NCI-H446 (cell line): ENCODE measurements around the gene SMIM32.

Experiments
- DNase-seq, 2 experiments: peaks; one replicate each; lab custom pipeline; 2025; lab: John Stamatoyannopoulos, UW

The SMIM32 gene

GRCh38 chr5:136186796-136187195, 6.2 kb downstream of the SMIM32 start:
- DNase-seq: no peak

GRCh38 chr5:136185974-136186665, 6.8 kb downstream of the SMIM32 start:
- no peak for DNase-seq

- DNase-seq: no peak
Observed at GRCh38 chr5:136182618-136183017, 10.3 kb downstream of the SMIM32 start.

- peak in 1 of 2 experiments; percentile 41 for DNase-seq
Observed at GRCh38 chr5:136174021-136174659, 18.8 kb downstream of the SMIM32 start.

GRCh38 chr5:136169218-136169617, 23.7 kb downstream of the SMIM32 start:
- no peak for DNase-seq

GRCh38 chr5:136166909-136167308, 26.1 kb downstream of the SMIM32 start:
- no peak for DNase-seq

GRCh38 chr5:136164226-136164625, 28.7 kb downstream of the SMIM32 start:
- no peak for DNase-seq

- no peak for DNase-seq
Observed at GRCh38 chr5:136162008-136162407, 31.0 kb downstream of the SMIM32 start.

GRCh38 chr5:136159457-136159856, 33.5 kb downstream of the SMIM32 start:
- no peak for DNase-seq

- DNase-seq: no peak
Observed at GRCh38 chr5:136157514-136157913, 35.4 kb downstream of the SMIM32 start.

- no peak for DNase-seq
Observed at GRCh38 chr5:136155761-136156160, 37.2 kb downstream of the SMIM32 start.

- no peak for DNase-seq
Observed at GRCh38 chr5:136155078-136155477, 37.9 kb downstream of the SMIM32 start.

- no peak for DNase-seq
Observed at GRCh38 chr5:136153581-136154236, 39.3 kb downstream of the SMIM32 start.

- DNase-seq: no peak
Observed at GRCh38 chr5:136149891-136150290, 43.1 kb downstream of the SMIM32 start.

GRCh38 chr5:136147632-136148031, 45.3 kb downstream of the SMIM32 start:
- no peak for DNase-seq

- DNase-seq: no peak
Observed at GRCh38 chr5:136146201-136146600, 46.8 kb downstream of the SMIM32 start.

- DNase-seq: no peak
Observed at GRCh38 chr5:136145030-136145429, 47.9 kb downstream of the SMIM32 start.

GRCh38 chr5:136143763-136144162, 49.2 kb downstream of the SMIM32 start:
- DNase-seq: no peak

- no peak for DNase-seq
Observed at GRCh38 chr5:136143312-136143711, 49.6 kb downstream of the SMIM32 start.

- DNase-seq: no peak
Observed at GRCh38 chr5:136141561-136141960, 51.4 kb downstream of the SMIM32 start.
